HEK293 (cell line): Measurements from ENCODE around the gene ARHGAP10.

Experiments used
- CTCF ChIA-PET: fragments of 350-600 bp; formaldehyde crosslinking; extraction: SDS; loops from one replicate; lab custom pipeline; 2021; ENCODE audit warnings: antibody characterized with exemption; lab: Yijun Ruan, JAX
- POLR2A ChIA-PET: fragments of 300-600 bp; formaldehyde crosslinking; extraction: SDS; loops from one replicate; lab custom pipeline; 2020; ENCODE audit warnings: antibody characterized with exemption, inconsistent platforms; lab: Yijun Ruan, JAX
- H3K27ac ChIP-seq: fragments of 200-500 bp; sonication (Bioruptor generic); 2 replicates; pipeline ENCODE4 v1.5.1; 2014; ENCODE audit warnings: low read depth, low read length, control low read depth, inconsistent platforms; ENCODE audit errors: extremely low read depth
- H3K36me3 ChIP-seq, 2 experiments: fragments of 200-500 bp in 1 of 2; sonication (Bioruptor generic) in 1 of 2; 1 replicate in 1 of 2; 2 replicates in 1 of 2; pipeline ENCODE4 v1.5.1; 2014 to 2017; ENCODE audit warnings: inconsistent platforms in 2 of 2, low read length in 2 of 2; ENCODE audit not compliant: control insufficient read depth in 2 of 2, insufficient read depth in 1 of 2
- H3K4me1 ChIP-seq: fragments of 200-500 bp; sonication (Bioruptor generic); 2 replicates; pipeline ENCODE4 v1.5.1; 2014; ENCODE audit warnings: mild to moderate bottlenecking, low read length, inconsistent platforms; ENCODE audit not compliant: control insufficient read depth, insufficient read depth
- H3K4me3 ChIP-seq: 2 replicates; pipeline ENCODE4 v1.5.1; 2011; ENCODE audit warnings: low read depth, mild to moderate bottlenecking, control low read depth, low read length, moderate library complexity
- H3K9me3 ChIP-seq: fragments of 200-500 bp; sonication (Bioruptor generic); 2 replicates; pipeline ENCODE4 v1.5.1; 2014; ENCODE audit warnings: low read depth, low read length, inconsistent platforms; ENCODE audit not compliant: control insufficient read depth, insufficient read depth
- EGR2 ChIP-seq: fragments of 450-650 bp; formaldehyde crosslinking; IDR thresholded peaks from 2 replicates; pipeline ENCODE4 v1.5.1; 2016; ENCODE audit warnings: low read depth, missing biosample characterization, missing genetic modification characterization
- PRDM6 ChIP-seq: fragments of 450-650 bp; formaldehyde crosslinking; IDR thresholded peaks from 2 replicates; pipeline ENCODE4 v1.5.1; 2017; ENCODE audit warnings: missing biosample characterization, missing genetic modification characterization
- SCRT2 ChIP-seq: fragments of 450-650 bp; formaldehyde crosslinking; IDR thresholded peaks from 2 replicates; pipeline ENCODE4 v1.5.1; 2016; ENCODE audit warnings: missing biosample characterization, missing genetic modification characterization
- SETDB1 ChIP-seq: IDR thresholded peaks from one replicate; pipeline ENCODE4 v1.6.1; 2017; ENCODE audit warnings: mild to moderate bottlenecking, low read length, moderate library complexity, mixed read lengths; ENCODE audit not compliant: insufficient read length
- ZBTB17 ChIP-seq: fragments of 450-650 bp; formaldehyde crosslinking; IDR thresholded peaks from 2 replicates; pipeline ENCODE4 v1.5.1; 2016; ENCODE audit warnings: missing biosample characterization, missing genetic modification characterization
- ZNF404 ChIP-seq: fragments of 450-650 bp; formaldehyde crosslinking; IDR thresholded peaks from 2 replicates; pipeline ENCODE4 v1.5.1; 2017; ENCODE audit warnings: missing biosample characterization, missing genetic modification characterization
- ZNF560 ChIP-seq: fragments of 450-650 bp; formaldehyde crosslinking; IDR thresholded peaks from 2 replicates; pipeline ENCODE4 v1.5.1; 2017; ENCODE audit warnings: missing biosample characterization, missing genetic modification characterization, borderline replicate concordance
- TF ChIP-seq, protein P1 (sequence below): fragments of 450-650 bp; formaldehyde crosslinking; IDR thresholded peaks from 2 replicates; pipeline ENCODE4 v1.5.1; 2016; ENCODE audit warnings: missing biosample characterization, missing genetic modification characterization, borderline replicate concordance
- TF ChIP-seq, protein P2 (sequence below): fragments of 450-650 bp; formaldehyde crosslinking; IDR thresholded peaks from 2 replicates; pipeline ENCODE4 v1.5.1; 2017; ENCODE audit warnings: missing biosample characterization, missing genetic modification characterization
- TF ChIP-seq, protein P3 (sequence below): fragments of 450-650 bp; IDR thresholded peaks from 2 replicates; pipeline ENCODE4 v1.5.1; 2018; ENCODE audit warnings: missing biosample characterization, mild to moderate bottlenecking, missing genetic modification characterization

ARHGAP10 gene

GRCh38 chr4:148029781-148030180 lies 297.9 kb downstream of the ARHGAP10 start:
- Histone ChIP-seq H3K27ac (no peak overlapping the region), H3K9me3 (no peaks in the 10 kb centered on the region), H3K4me3 (no peak overlapping the region), H3K4me1 (no peaks in the 10 kb centered on the region; the same call in 1 of the 2 replicates), H3K36me3 (no peaks in the 10 kb centered on the region)
- ChIA-PET CTCF (no interaction called here), POLR2A (no interaction called here)
- no peak for TF ChIP-seq ZNF560 (tag by site-specific recombination)
- TF ChIP-seq, protein P1, sequence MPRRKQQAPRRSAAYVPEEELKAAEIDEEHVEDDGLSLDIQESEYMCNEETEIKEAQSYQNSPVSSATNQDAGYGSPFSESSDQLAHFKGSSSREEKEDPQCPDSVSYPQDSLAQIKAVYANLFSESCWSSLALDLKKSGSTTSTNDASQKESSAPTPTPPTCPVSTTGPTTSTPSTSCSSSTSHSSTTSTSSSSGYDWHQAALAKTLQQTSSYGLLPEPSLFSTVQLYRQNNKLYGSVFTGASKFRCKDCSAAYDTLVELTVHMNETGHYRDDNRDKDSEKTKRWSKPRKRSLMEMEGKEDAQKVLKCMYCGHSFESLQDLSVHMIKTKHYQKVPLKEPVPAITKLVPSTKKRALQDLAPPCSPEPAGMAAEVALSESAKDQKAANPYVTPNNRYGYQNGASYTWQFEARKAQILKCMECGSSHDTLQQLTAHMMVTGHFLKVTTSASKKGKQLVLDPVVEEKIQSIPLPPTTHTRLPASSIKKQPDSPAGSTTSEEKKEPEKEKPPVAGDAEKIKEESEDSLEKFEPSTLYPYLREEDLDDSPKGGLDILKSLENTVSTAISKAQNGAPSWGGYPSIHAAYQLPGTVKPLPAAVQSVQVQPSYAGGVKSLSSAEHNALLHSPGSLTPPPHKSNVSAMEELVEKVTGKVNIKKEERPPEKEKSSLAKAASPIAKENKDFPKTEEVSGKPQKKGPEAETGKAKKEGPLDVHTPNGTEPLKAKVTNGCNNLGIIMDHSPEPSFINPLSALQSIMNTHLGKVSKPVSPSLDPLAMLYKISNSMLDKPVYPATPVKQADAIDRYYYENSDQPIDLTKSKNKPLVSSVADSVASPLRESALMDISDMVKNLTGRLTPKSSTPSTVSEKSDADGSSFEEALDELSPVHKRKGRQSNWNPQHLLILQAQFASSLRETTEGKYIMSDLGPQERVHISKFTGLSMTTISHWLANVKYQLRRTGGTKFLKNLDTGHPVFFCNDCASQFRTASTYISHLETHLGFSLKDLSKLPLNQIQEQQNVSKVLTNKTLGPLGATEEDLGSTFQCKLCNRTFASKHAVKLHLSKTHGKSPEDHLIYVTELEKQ (tag by site-specific recombination) = no peak
- 0 out of 2 replicates have a peak, but pooled peaks have one; percentile 21 for TF ChIP-seq EGR2

DNA sequence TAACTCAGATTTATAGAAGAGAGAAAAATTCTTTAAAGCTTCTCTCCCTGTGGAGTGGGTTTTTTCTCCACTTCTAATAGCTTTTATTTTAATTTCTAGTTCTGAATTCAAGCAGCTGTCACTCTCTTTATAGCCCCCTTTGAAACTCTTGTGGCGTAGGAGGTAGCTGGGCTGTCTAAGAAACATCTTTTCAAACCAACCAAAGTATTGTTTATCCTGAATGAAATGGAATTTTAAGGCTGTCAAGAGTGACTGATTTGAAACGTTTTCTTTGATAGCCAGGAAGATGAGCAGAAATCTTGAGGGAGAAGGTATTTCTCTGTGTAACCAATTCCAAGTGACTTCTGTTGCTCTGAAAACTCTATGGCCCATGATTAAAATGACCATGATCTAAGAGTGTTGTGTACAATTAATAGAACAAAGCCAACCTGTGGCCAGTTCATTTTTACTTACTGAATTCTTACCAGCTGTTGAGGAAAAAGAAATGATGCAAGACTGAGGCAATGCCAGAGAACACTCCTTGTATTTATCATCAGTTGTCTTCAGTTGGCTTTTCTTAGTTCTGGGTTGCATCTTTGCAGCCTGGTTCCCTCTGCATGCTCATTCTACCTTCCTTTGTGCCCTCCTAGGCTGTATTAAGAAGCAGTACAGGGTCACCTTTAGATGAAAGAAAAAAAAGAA lies 298.4 kb downstream of the ARHGAP10 start:
- no peaks in the 10 kb centered on the region for H3K9me3 ChIP-seq
- TF ChIP-seq, protein P2, sequence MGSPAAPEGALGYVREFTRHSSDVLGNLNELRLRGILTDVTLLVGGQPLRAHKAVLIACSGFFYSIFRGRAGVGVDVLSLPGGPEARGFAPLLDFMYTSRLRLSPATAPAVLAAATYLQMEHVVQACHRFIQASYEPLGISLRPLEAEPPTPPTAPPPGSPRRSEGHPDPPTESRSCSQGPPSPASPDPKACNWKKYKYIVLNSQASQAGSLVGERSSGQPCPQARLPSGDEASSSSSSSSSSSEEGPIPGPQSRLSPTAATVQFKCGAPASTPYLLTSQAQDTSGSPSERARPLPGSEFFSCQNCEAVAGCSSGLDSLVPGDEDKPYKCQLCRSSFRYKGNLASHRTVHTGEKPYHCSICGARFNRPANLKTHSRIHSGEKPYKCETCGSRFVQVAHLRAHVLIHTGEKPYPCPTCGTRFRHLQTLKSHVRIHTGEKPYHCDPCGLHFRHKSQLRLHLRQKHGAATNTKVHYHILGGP (tag by site-specific recombination) = peak; percentile 55; the same call in 1 of the 2 replicates
- TF ChIP-seq SCRT2 (tag by site-specific recombination) = peak; percentile 74
- TF ChIP-seq ZBTB17 = peak; percentile 28; the same call in 1 of the 2 replicates
- TF ChIP-seq SETDB1 = no peak
- TF ChIP-seq, all 188 proteins: peak for 3
- H3K4me1 ChIP-seq = peaks cover 2% of the 10 kb centered on the region; the same call in 1 of the 2 replicates
- ChIA-PET CTCF (no interaction called here), POLR2A (no interaction called here)
- no peak overlapping the region for H3K27ac ChIP-seq
- H3K36me3 ChIP-seq = no peaks in the 10 kb centered on the region
- no peak overlapping the region for H3K4me3 ChIP-seq

DNA sequence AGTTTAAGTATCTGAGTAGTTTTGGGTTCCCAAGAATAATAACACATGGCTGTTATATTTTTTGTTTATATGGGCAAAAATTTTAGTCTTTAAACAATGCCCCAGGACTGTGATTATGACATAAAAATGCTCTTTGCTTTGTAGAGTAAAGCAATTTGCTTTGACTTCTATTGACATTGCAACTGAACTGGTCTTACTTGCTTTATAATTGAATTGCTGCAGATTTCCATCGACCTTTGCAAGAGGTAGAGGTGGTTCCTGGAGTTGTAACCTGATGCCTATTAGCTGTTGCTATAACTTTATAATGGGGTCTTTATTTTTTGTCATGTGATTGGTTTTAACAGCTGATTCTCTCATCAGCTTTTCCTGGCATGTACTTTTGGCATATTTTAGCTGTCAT lies 302.9 kb downstream of the ARHGAP10 start:
- H3K36me3 ChIP-seq = no peaks in the 10 kb centered on the region
- no peak for TF ChIP-seq ZNF404
- TF ChIP-seq PRDM6 (tag by site-specific recombination) = 0 out of 2 replicates have a peak, but pooled peaks have one; percentile 7
- TF ChIP-seq, protein P3, sequence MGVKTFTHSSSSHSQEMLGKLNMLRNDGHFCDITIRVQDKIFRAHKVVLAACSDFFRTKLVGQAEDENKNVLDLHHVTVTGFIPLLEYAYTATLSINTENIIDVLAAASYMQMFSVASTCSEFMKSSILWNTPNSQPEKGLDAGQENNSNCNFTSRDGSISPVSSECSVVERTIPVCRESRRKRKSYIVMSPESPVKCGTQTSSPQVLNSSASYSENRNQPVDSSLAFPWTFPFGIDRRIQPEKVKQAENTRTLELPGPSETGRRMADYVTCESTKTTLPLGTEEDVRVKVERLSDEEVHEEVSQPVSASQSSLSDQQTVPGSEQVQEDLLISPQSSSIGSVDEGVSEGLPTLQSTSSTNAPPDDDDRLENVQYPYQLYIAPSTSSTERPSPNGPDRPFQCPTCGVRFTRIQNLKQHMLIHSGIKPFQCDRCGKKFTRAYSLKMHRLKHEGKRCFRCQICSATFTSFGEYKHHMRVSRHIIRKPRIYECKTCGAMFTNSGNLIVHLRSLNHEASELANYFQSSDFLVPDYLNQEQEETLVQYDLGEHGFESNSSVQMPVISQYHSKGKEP (tag by site-specific recombination) = 0 out of 2 replicates have a peak, but pooled peaks have one; percentile 24

More for the DNA sequence above, 302.9 kb downstream of the ARHGAP10 start:
- peaks cover 2% of the 10 kb centered on the region; the same call in 1 of the 2 replicates for H3K4me1 ChIP-seq
- H3K9me3 ChIP-seq = no peaks in the 10 kb centered on the region
- no peak overlapping the region for H3K27ac ChIP-seq
- CTCF ChIA-PET = no interaction called here
- H3K4me3 ChIP-seq = no peak overlapping the region
- POLR2A ChIA-PET = interaction anchor here (0.7 kb wide), 1 partner anchor 10 kb away, joined by 3 read pairs; no protein-coding TSS in a partner anchor
